GM10248 (cell line): ENCODE results near the gene METTL16.

Source experiments
- CTCF ChIA-PET: fragments of 300-600 bp; sonication (Branson Sonifier 250); formaldehyde crosslinking; extraction: SDS; loops from one replicate; lab custom pipeline; 2021; ENCODE audit warnings: antibody characterized with exemption; lab: Yijun Ruan, JAX
- POLR2A ChIA-PET: fragments of 350-650 bp; sonication (Branson Sonifier 250); formaldehyde crosslinking; extraction: SDS; loops from one replicate; lab custom pipeline; 2020; ENCODE audit warnings: antibody characterized with exemption; lab: Yijun Ruan, JAX
- DNase-seq: peaks from one replicate; pipeline ENCODE4 v3.0.0; 2012; ENCODE audit errors: extremely low spot score
- CTCF ChIP-seq: IDR thresholded peaks from 2 replicates; pipeline ENCODE4 v1.5.1; 2012; ENCODE audit warnings: mild to moderate bottlenecking, low read depth; ENCODE audit errors: extremely low read depth, missing control alignments, control extremely low read depth

The METTL16 gene

DNA sequence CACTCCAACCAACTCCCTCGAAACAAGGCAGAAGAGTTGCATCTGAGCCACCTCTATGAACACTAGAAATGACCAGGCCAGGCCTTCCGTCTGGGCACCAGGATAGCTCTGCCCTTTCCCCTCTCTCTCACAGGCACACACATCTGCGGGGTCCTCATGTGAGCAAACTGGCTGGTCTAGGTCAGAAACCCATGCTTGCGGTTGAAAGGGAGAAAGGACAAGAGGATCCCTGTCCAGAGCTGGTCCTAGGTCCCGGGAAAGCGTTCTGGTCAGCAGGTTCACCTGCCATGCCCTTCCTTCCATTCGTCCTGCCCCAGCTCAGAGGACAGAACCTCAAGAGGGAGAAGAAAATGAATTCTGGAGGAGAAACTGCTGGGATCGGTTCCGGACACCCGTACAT is 113.5 kb downstream of the METTL16 start:
- TF ChIP-seq CTCF = no peak
- CTCF ChIA-PET = interaction anchor here (1.8 to 11.6 kb wide), 2 partner anchors 15 to 18 kb away, joined by 7 to 75 read pairs; no protein-coding TSS in a partner anchor
- no peak for DNase-seq
- POLR2A ChIA-PET = no interaction called here

DNA sequence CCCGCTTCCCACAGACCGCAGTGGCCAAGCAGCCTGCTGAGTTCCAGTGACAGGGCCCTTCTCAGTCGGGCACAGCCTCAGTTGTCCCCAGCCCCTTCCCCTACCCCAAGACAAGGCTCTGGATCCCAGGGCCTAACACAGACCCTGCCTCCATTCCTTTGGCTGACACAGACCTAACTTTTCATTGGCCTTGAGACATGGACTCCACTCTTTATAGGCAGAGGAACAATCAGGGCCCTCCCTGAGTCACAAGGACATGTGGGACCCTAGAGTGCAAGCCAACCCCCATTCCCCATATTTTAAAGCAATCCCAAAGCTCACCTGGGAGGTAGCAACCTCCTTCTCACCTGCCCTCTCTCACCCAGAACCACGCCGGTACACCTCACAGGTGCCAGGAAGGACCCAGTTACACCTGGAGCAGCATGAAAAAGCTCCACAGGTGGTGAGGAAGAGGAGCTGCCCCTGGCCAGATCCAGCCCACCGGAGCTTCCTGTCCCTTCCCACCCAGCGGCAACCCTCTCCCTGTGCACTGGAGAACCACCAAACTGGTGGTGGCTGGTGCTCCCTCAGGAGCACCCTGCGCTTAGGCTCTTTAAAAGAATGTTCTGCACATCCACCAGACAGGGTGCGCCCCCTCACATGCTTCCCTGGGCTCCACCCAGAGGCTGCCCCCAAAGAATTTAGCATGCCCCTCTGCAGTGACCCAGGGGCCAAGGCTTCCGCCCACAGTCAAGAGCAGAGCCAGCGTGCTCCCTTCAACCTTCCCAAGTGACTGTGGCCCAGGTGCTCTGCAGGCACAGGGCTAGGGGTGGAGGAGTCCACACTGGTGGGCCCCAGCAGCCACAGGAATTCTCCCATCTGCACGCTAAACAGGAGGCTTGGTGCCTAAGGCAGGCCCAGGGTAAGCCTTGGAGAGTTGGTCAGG is 114.2 kb downstream of the METTL16 start:
- ChIA-PET CTCF (interaction anchor here (1.8 to 11.6 kb wide), 2 partner anchors 15 to 19 kb away, joined by 7 to 75 read pairs; no protein-coding TSS in a partner anchor), POLR2A (no interaction called here)
- DNase-seq = no peak
- TF ChIP-seq CTCF = no peak

- peak; percentile 71 for DNase-seq
- ChIA-PET CTCF (interaction anchor here (1.8 to 11.6 kb wide), 2 partner anchors 14 to 19 kb away, joined by 7 to 75 read pairs; no protein-coding TSS in a partner anchor), POLR2A (interaction anchor here (1.0 kb wide), 1 partner anchor 14 kb away, joined by 3 read pairs; no protein-coding TSS in a partner anchor)
- TF ChIP-seq CTCF = no peak
Observed at GRCh38 chr17:2396568-2397246, 115.0 kb downstream of the METTL16 start.

GRCh38 chr17:2396192-2396567 is 115.5 kb downstream of the METTL16 start:
- no peak for TF ChIP-seq CTCF
- no peak for DNase-seq
- CTCF ChIA-PET = interaction anchor here (1.1 kb wide), 1 partner anchor 14 kb away, joined by 3 read pairs; no protein-coding TSS in a partner anchor
- POLR2A ChIA-PET = interaction anchor here (1.0 kb wide), 1 partner anchor 14 kb away, joined by 3 read pairs; no protein-coding TSS in a partner anchor

GRCh38 chr17:2395258-2396181 is 116.2 kb downstream of the METTL16 start:
- no peak for TF ChIP-seq CTCF
- POLR2A ChIA-PET = interaction anchor here (0.6 to 1.0 kb wide), 2 partner anchors 13 to 577 kb away, joined by 3 to 5 read pairs; no protein-coding TSS in a partner anchor
- CTCF ChIA-PET = interaction anchor here (1.1 kb wide), 1 partner anchor 13 kb away, joined by 3 read pairs; no protein-coding TSS in a partner anchor
- no peak for DNase-seq
